K562 (cell line): ENCODE data around the gene WDFY2. TPM values are rescaled to one million over a fixed set of nuclear protein-coding genes. Genes with fewer than 3 reads are reported as not detected.
A peak's percentile ranks its signal among the peaks of the same experiment; 100 is the strongest.

Experiments used
- ARID3A ChIP-seq: IDR thresholded peaks from 2 replicates; pipeline ENCODE4 v1.6.1; 2012; ENCODE audit warnings: low read depth, low read length, improper control_type of control experiment, borderline replicate concordance
- CBX8 ChIP-seq: fragments of 200-600 bp; sonication (generic); IDR thresholded peaks from 2 replicates; pipeline ENCODE4 v1.6.1; 2012; ENCODE audit warnings: borderline replicate concordance, mixed run types, low read depth, mild to moderate bottlenecking, moderate library complexity, mixed read lengths, low read length, control low read depth, inconsistent platforms; ENCODE audit not compliant: poor library complexity, severe bottlenecking; ENCODE audit errors: extremely low read depth
- EP400 ChIP-seq: fragments of 450-650 bp; IDR thresholded peaks from 2 replicates; pipeline ENCODE4 v1.6.1; 2017; ENCODE audit warnings: antibody characterized with exemption, mild to moderate bottlenecking, moderate library complexity
- NEUROD1 ChIP-seq: fragments of 150-350 bp; IDR thresholded peaks from 2 replicates; pipeline ENCODE4 v1.6.1; 2014; ENCODE audit warnings: borderline replicate concordance, low read length, low read depth; ENCODE audit not compliant: partially characterized antibody
- NFRKB ChIP-seq: fragments of 450-650 bp; IDR thresholded peaks from 2 replicates; pipeline ENCODE4 v1.6.1; 2016; ENCODE audit warnings: low read depth
- NR0B1 ChIP-seq: fragments of 450-650 bp; IDR thresholded peaks from one replicate; pipeline ENCODE4 v1.6.1; 2018; ENCODE audit warnings: mild to moderate bottlenecking, moderate library complexity; ENCODE audit not compliant: partially characterized antibody
- PPARD ChIP-seq: fragments of 250-450 bp; sonication (Bioruptor Pico); IDR thresholded peaks from 2 replicates; pipeline ENCODE4 v1.8.0; 2022; ENCODE audit warnings: inconsistent platforms, mild to moderate bottlenecking, moderate library complexity
- SMARCE1 ChIP-seq: fragments of 450-650 bp; IDR thresholded peaks from 2 replicates; pipeline ENCODE4 v1.7.1; 2016; ENCODE audit warnings: mild to moderate bottlenecking
- SNIP1 ChIP-seq: fragments of 450-650 bp; IDR thresholded peaks from 2 replicates; pipeline ENCODE4 v1.7.1; 2017; ENCODE audit warnings: low read depth, mild to moderate bottlenecking
- TAF9B ChIP-seq: fragments of 450-650 bp; IDR thresholded peaks from 2 replicates; pipeline ENCODE4 v1.6.1; 2018; ENCODE audit warnings: mild to moderate bottlenecking; ENCODE audit not compliant: partially characterized antibody
- ZBTB9 ChIP-seq: fragments of 450-650 bp; formaldehyde crosslinking; IDR thresholded peaks from 2 replicates; pipeline ENCODE4 v1.4.0; 2020; ENCODE audit warnings: mild to moderate bottlenecking, moderate library complexity
- ZNF407 ChIP-seq: fragments of 450-650 bp; IDR thresholded peaks from 2 replicates; pipeline ENCODE4 v1.6.1; 2016; ENCODE audit warnings: low read depth
- polyA plus RNA-seq, 8 experiments: library from polyadenylated mRNA; depleted of rRNA in 4 of 8; stranded (reverse) in 5 of 8; unstranded in 3 of 8; fragments of >200 nt; fragmentation: Nextera tagmentation in 2 of 8; fragmentation: Illumina TruSeq in 1 of 8; extraction: Ambion mirVana in 2 of 8; extraction: Trizol in 1 of 8; gene quantifications; 2 replicates each; pipeline versions ENCODE4 v1.2.1 to v1.2.3, GENCODE V29; 2011 to 2014; ENCODE audit warnings: inconsistent platforms in 1 of 8, missing spikeins in 1 of 8
- total RNA-seq, 7 experiments: library from RNA; depleted of rRNA in 6 of 7; stranded (reverse); fragments of >200 nt in 6 of 7; fragmentation: Illumina TruSeq in 2 of 7; extraction: Trizol in 2 of 7; gene quantifications; 2 replicates each; pipeline versions ENCODE4 v1.2.1 to v1.2.3, GENCODE V29; 2011 to 2021; ENCODE audit warnings: low replicate concordance in 1 of 7

The WDFY2 gene
- total and polyA plus RNA-seq, 9 of the 15 experiments (the other 6 are each of a cell fraction or from before 2014, with no cell fraction given) = 0.66 to 6.4 (median 4.4) TPM

GRCh38 chr13:51804295-51805172 lies 220.3 kb downstream of the WDFY2 start (continued):
- TF ChIP-seq ZNF407 = no peak
- TF ChIP-seq NR0B1 = no peak
- TF ChIP-seq ZBTB9 = no peak
- no peak for TF ChIP-seq SMARCE1
- no peak for TF ChIP-seq TAF9B
- no peak for TF ChIP-seq PPARD (CRISPR knock-in tag)
- no peak for TF ChIP-seq NEUROD1
- no peak for TF ChIP-seq NFRKB
- TF ChIP-seq ARID3A = no peak
- TF ChIP-seq EP400 = peak; percentile 17
- TF ChIP-seq SNIP1 = no peak
- no peak for TF ChIP-seq CBX8
